RCC 7860 (cell line): ENCODE measurements around the gene PPFIA2.

ENCODE experiments used
- DNase-seq: peaks from one replicate; pipeline ENCODE4 v3.0.0-alpha.2; 2015; ENCODE audit warnings: low spot score
- FAIRE-seq: peaks from 2 replicates; lab custom pipeline; 2012; peaks lifted over from hg19 to GRCh38; lab: Jason Lieb, UNC

The PPFIA2 gene

DNA sequence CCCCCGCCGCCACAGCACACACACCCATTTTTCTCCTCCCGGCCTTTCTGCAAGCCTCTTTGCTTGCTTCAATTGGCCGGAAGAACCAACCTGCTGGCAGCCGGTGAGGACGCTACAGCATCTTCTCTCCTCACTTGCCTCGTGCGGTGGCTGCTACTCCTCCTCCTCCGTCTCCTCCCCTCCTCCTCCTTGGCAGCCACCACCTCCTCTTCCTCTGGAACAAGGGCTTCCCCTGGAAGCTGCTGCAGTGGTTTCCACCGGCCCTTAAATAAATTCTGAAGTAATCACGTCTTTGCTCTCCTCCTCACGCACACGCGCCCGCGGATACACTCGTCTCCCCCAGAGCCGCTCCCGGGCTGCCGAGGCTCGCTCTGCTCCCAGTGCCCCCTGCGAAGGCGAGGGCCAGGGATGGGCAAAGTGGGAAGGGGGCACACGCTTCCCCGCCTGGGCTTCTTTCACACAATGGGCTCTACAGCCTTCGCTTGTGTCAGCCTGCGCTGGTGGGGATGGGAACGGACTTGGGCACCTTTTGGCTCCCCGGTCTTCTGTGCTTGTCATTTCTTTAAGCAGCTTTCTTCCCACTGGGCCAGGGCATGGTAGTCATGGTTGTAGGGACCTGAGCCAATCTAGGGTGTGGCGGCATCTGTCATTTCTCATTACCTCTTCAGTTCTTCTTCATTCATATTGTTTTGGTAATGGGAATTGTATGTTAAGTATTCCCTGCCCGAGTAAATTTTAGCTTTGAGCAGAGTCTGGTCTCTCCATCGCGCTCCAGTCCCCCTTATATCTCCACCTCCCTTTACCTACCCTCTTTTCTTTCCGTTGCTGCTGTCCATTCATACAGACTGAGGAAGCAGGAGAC is at the start of gene PPFIA2:
PPFIA2 (minus strand) TSS at position 161 of the 862 bp plus-strand sequence.
- DNase-seq: peak; percentile 4

DNA sequence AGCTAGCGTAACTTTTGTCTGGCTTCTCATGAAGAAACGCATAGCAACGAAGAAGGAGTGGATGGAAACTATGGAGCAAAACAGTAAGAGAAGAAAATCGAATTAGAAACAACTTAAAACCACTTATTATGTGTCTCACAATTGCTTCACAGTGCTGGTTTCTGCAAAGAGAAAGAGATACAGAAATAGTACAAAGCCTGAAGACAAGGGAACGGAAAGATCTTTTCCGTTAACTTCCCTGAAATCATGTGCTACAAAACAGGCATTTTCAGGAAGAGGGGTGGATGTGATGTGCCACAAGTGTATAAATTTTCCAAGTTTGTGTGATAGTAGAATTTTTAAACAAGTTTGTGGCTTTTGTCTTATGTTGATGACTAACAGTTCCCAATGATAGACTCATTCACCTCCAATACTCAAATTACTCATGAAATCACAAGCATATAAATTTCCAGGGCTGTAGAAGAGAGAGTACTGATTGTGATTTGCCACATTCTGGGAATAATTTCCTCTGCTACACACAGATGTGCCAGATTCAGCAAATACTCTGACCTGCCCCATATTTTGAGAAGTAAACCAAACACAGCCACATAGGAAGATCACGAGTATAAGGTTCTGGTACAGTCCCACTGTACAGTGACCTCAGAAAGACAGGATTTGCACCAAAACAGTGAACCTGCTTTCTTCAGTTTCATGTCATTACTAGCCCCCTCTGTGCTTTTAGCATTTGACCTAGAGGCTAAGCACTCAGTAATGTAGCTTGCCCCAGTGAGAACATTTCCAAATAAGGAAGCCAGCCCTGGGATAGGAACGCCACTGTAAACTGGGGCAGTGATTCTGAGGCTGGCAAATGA is 41.4 kb upstream of the PPFIA2 start:
- FAIRE-seq: no peak
- no peak for DNase-seq

More for the DNA sequence above, at the start of gene PPFIA2:
- no peak for FAIRE-seq

DNA sequence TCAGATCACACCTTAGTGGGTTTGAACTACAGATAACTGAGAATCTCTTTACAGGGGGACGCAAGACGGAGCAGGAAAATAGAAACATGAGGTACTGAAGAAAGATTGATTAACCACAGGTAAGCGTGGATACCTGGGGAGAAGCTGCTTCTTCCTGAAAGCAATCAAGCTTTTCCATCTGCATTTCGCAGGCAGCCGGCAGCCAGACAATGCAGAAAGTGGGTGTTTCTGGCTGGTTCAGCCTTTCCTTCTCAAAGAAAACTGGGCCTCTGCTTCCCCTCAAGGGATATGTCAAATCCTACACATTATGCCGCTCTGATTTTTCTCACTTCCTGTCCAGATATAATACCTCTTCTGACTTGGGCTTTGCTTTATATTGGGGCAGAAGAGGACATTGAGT is 39.1 kb upstream of the PPFIA2 start:
- DNase-seq: no peak
- FAIRE-seq: no peak

DNA sequence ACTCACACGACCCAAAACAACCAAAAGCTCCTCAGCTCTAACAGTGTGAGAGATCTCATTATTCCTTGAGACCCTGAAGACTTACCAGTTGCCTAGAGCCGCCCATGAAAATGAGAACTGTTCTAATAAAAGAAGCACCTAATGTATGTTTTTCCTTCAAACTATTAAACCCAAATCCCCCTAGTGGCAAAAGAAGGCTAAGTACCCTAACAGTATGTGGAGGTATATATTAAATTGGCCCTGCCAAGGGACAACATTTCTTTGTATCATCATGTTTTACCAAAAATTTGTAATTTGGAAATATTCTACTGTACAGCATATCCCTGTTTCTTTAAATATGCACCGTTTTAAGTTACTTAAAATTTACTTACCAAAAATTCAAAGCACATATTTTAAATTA is 38.0 kb upstream of the PPFIA2 start:
- FAIRE-seq (no peak), DNase-seq (no peak)

DNA sequence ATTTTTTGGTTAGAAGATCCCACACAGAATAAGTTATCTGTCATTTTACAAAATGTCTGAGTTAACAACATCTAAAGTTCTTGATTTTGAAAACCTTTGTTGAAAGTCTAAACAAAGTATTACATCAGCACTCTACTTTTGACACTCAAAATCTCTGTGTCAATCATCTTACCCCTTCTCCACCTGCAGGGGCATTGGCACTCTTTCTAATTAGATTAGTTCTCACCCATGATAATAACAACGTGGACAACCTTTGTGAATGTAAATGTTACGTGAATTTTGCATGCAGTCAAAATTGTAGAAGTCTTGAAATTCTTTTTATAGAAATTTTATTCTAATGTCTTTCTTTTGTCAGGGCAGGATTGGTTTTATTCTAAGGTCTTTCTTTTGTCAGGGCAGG is 33.5 kb upstream of the PPFIA2 start:
- no peak for DNase-seq
- FAIRE-seq: no peak

DNA sequence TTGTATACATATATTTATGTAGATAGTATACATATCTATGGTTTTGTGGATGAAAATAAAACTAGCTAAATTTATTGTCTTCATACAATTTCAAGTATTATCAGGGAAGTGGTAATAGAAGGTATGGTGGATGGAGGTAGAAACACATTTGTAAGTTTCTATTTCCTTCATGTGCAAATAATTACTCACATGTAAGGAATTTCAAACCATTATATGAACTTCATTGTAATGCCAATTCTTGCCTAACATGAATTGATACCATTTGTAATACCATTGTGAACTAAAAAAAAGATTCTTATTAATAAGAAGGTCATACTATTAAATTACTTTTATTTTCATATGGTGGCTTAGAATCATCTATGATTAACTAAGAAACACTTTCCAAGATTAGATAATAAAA is 20.1 kb upstream of the PPFIA2 start:
- peak; percentile 40 for FAIRE-seq
- no peak for DNase-seq

DNA sequence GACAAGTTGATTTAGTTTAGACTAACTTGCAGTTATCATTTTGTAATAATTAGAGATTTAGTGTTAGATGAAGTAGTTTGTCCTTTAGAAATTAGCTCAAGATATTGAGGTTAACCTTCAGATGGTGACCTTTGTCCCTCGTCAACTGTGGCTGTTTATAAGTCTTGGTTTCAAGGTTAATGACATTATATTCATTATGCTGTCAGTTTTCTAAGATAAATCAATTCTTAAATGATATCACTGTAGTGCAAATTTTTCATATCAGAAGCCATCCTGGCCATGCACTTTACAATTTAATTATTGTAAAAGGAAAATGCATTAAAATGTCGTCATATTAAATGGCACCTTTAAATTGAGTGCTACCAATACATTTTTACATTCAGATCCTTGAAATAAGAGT is 19.6 kb upstream of the PPFIA2 start:
- DNase-seq (no peak), FAIRE-seq (no peak)

DNA sequence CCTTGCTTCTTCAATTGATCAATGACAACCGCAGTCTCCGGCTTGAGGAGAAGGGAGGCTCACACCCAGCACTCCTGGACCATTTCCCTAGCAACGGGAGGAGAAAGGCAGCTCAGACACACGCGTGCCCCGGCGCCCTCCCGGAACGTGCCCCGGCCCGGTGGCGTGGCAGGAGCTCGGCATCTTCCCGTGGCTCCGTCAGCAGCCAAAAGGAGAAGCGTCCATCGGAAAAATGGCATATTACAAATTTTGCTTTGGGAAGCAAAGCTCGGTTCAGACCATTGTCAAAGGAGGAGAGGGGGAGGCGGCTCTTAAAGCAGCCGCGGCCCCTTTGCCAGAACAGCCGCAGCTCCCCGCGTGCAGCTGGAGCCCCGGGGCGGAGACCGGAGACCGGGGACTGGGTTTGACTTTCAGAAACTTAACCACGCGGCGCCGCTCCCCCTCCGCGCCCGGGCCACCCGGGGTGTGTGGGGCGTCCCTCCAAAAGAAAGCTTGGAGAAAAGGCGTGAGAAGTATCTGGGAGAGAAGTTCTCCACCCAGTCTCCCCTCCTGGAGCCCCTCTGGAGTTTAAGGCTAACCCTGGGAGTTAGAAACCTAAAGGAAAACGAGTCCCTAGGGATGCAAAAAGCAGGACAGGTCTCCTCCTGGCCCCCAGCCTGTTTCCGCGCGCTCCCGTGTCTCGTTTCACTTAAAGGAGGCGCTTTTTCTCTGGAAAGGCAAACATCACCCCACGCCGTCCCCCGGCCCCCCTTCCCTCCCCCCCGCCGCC is 545 bp downstream of the PPFIA2 start:
- DNase-seq (no peak), FAIRE-seq (no peak)

DNA sequence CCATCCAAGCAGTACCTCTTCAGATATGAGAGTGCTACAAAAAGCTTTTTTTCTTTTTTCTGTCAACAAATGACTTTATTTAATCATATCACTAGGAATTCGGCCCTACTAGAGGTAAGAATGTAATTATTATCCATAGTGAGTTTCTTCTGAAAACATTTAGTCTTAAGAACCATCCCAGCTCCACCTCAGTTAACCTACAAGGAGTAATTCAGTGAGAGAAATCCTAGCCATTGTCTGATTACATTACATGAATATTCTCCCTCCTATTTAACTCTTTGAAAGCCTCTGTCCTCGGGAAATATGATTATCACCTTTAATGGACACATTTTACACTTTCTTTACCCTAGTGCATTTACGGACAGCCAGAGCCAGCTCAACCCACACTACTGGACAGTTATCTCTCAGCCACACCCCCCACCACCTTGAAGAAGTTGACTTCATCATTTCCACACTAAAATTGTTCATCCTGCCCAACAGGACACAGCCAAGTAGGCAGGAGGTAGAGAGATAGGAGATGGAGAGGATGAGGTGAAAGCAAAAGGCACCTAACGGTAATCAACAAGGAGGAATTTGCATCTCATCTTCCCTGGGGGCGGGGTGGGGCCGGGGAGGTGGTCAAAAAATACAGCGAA is 1.3 kb downstream of the PPFIA2 start:
- no peak for FAIRE-seq
- DNase-seq: no peak

DNA sequence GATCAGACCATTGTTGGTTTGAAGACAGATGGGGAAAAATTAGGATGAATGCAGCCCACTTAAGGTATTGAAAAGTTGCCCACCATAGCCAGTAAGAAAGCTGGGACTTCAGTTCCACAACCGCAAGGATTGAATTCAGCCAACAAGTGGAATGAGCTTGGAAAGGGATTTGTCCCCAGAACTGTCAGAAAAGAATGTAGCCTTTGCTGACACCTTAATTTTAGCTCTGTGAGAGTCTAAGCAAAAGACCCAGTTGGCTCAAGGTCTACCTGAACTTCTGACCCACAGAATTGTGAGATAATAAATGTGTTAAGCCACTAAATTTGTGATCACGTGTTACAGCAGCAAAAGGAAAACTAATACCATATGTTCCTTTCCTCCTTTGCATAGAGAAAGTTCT is 29.4 kb downstream of the PPFIA2 start:
- no peak for FAIRE-seq
- DNase-seq: no peak

DNA sequence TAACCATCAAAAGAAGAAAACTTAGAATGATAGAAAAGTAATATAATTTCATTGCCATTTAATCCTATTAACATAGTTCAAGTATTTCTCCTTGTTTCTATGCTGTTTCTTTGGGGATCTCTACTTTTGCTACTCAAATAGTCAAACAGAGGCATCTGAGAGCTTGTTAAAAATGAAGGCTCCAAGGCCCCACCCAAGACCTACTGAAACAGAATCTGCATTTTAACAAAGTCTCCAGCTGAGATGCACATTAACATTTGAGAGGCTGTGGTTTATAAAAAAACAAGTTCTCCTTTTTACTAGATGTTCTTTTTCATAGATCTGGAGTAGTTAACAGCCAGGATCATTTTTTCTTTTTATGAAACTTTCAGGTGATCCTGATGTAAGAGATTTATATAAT is 31.8 kb downstream of the PPFIA2 start:
- FAIRE-seq (no peak), DNase-seq (no peak)

DNA sequence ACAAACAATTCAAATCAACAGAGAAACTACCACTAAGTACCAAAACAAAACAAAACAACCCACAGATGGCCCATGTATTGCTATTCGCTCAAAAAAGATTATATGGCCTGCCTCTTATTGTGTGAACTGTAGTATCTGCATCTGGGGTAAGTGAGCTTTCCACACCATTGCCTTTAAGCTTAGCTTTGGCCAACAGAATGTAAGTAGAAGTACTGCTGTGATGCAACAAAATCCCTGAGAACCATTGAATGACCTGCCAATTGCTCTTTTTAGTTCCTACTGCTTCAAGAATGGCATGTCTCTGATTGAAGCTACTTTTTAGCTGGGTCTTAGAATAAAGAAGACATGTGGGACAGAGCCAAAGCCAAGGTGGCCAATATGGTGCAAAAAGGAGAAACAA is 32.5 kb downstream of the PPFIA2 start:
- no peak for DNase-seq
- FAIRE-seq: no peak

DNA sequence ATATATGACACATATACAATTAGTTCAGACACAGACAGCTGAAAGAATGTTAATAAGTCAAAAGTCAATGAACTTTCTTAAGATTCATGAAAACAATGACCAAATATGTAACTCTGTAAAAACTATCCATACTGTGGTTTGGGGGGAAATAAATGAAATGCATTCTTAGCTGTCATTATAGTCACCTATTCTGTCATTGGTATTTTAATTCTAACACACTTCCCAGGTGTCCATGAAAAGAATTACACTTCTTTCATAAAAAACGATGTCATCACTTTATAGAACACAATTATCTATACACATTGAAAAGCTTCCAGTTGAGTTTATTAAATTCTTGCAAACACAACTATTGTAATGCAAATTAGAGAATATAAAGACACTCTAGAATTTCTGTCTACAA is 35.8 kb downstream of the PPFIA2 start:
- DNase-seq (no peak), FAIRE-seq (no peak)

DNA sequence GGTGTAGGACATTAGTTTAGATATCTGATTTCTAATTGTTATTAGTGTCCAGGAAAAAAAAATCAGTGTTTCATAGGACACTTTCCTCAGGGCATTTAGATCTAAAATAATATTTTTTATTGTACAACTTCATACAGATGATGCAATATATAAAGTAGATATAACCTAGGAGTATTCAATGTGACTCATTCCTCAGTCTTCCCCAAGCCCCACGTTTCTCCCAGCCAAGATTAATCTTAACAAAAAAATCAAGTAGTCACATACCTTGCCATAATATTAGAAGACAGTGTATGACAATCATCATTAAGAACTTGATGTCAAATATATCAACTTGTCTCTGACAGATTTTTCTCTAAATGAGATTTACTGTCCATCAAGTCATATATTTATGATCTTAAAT is 37.1 kb downstream of the PPFIA2 start:
- no peak for FAIRE-seq
- no peak for DNase-seq

DNA sequence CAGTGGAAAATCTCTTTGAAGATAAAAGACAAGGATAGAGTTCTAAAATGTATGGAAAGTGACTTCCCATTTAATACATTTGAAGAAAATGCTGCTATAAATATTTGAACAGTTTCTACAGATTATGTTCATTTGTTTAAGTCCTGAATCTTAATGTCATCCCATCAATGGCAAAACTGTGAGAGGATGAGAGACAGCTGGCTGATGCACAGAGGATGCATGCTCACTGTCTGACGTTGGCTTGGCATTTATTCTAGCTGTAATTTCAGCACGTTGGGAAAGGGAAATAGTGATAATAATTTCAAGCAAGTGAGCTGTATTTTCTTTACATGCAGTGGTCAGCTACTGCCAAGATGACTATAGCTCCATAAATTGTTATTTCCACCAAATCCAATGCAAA is 40.5 kb downstream of the PPFIA2 start:
- no peak for FAIRE-seq

DNA sequence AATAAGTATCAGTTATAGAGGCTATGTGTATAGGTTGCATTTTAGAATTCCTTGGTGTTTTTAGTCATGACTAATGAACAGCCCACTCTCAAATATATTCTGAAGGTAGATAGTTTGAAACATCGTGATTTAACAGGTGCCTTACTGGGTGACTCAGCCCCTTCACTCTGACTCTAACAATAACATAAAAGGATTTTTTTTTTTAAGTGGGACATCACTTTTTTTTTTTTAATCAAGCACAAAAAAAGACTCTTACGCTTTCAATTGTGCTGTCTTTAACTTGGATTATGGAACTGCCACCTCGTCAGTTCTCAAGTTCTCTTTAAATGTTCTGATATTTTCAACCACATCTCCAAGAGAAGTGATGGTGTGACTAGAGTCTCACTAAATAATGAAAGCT is 46.6 kb downstream of the PPFIA2 start:
- FAIRE-seq (no peak), DNase-seq (no peak)

More for the DNA sequence above, 40.5 kb downstream of the PPFIA2 start:
- DNase-seq: no peak

DNA sequence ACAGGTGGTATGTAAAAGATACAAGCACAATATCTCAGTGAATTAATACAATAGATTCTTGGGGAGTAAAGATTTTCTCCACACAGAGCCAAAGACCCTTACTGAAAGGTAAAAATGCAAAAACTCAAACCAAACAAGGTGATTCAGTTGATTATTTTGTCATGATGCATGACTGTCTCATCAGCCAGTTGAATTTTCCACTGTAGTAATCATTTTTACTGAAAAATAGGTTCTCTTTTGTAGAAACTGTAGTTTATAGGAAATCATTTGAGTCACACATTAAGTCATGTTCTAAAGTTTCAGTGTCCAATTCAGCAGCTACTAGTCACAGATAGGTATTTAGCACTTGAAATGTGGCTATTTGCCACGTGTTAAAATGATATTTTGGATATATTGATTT is 53.6 kb downstream of the PPFIA2 start:
- DNase-seq (no peak), FAIRE-seq (no peak)

DNA sequence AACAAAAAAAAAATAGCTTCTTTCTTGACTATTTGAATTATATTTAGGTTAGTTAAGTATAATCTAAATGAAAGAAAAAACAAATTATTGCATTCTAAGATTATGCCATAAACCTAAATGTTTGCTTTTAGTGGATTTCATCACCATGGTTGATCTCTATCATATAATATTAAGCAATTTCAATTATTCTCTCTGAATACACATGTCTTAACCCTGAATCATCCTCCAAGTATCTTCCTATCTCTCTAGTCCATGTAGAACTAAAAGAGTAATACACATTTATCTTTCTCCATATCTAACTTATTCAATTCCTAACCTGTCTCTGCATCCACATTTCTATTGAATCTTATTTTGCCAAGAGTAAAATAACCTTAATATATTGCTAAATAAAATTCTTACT is 59.6 kb downstream of the PPFIA2 start:
- FAIRE-seq (no peak), DNase-seq (no peak)

DNA sequence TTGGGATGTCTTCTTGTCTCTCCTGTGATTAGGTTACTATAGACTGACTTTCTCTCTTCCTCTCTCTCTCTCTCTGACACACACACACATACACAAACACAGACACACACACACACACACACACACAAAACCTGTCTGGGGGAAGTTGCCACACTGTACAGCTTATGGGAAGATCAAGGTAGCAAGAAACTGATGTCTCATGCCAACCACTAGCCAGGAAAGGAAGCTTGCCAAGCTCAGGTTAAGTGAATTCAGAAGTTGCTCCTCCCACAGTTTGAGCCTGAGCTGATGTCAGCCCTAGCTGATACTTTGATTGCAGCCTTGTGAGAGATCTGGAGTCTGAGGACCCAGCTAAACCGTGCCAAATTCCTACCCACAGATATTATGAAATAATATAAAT is 67.1 kb downstream of the PPFIA2 start:
- DNase-seq (no peak), FAIRE-seq (no peak)

DNA sequence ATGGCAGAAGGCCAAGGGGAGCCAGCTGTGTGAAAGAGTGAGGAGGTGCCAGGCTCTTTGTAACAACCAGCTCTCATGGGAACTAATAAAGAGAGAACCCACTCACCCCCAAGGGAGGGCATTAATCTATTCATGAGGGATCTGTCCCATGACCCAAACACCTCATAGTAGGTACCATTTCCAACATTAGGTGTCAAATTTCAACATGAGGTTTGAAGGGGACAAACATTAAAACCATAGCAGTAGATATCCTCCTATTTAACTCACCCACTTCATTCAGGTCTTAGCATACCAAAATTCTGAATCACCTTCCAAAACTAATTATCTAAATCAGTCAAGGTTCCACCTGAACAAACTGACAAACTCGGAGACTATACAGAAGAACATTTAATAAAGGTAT is 75.3 kb downstream of the PPFIA2 start:
- FAIRE-seq (no peak), DNase-seq (no peak)

DNA sequence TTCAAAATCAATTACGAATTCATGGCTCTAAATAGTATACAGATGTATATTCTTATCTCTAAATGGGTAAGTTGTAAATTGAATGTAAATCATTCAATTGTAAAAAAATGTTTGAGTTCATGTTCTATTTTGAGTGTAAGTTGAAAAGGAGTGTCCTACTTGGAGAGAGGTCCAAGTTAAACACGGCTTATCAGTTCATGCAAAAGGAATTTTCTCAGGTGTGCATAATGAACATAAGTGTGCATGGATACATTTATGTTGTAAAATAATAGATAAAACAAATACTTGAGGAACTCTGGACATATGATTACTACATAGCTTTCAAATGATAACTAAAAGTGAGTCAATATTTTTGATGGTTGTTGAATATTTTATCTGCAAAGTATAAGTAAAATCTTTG is 79.5 kb downstream of the PPFIA2 start:
- no peak for DNase-seq

More for the DNA sequence above, 79.5 kb downstream of the PPFIA2 start:
- no peak for FAIRE-seq
